Hematopoietic multipotent progenitor cell treated with erythropoietin and hydrocortisone succinate and interleukin-3 and kit ligand, for 8 days (in vitro differentiated cells): ENCODE data around the gene TTC17.
A peak's percentile ranks its signal among the peaks of the same experiment; 100 is the strongest.
"Not testable (repeated sequence)": the region's sequence is repeated elsewhere in the genome, so short reads cannot be mapped to it uniquely, and the experiment has no call there.

Experiments
- DNase-seq: peaks from one replicate; pipeline ENCODE4 v3.0.0-alpha.2; 2015

TTC17 gene

DNA sequence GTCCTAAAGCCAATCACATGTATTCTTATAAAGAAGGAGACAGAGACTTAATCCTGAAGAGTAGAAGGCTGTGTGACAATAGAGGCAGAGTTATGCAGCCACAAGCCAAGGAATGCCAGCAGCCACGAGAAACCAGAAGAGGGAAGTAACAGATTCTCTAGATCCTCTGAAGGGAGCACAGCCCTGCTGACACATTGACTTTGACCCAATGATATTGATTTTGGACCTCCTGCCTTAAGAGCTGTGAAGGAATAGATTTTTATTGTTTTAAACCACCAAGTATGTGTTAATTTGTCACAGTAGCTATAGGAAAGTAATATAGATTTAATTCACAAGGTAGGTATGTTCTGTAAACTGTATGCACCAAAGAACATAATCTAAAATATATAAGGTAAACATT lies 103.6 kb downstream of the TTC17 start:
- no peak for DNase-seq

- no peak for DNase-seq
These were observed 109.2 kb downstream of the TTC17 start for GRCh38 chr11:43467958-43468357.

GRCh38 chr11:43477491-43477890 lies 118.8 kb downstream of the TTC17 start:
- not testable (repeated sequence) for DNase-seq

- no peak for DNase-seq
These were observed 127.4 kb downstream of the TTC17 start for GRCh38 chr11:43486141-43486540.

DNA sequence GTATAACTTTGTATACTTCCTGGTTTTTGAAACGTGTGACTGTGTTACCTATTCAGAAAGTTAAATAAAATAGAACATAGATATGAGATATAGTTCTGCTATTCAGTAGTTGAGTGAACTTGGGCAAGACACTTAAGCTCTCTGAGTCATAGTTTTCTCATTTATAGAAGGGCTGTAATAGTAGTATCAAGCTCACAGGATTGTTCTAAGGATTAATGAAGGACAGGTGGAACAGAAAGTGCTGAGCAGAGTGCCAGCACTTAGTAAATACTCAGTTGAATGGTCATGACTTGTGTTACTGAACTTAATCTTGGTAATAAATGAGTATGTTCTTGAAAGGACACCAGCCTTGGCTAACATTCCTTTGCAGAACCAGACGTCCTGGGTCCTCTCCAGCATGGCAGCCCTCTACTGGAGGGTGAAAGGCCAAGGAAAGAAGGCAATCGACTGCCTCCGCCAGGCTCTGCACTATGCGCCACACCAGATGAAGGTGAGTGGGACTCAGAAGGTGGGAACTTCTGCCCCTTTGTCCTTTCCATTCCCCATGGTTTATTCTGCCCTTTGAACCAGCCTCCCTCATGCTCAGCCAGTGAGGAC lies 131.2 kb downstream of the TTC17 start:
- DNase-seq, result no peak

DNA sequence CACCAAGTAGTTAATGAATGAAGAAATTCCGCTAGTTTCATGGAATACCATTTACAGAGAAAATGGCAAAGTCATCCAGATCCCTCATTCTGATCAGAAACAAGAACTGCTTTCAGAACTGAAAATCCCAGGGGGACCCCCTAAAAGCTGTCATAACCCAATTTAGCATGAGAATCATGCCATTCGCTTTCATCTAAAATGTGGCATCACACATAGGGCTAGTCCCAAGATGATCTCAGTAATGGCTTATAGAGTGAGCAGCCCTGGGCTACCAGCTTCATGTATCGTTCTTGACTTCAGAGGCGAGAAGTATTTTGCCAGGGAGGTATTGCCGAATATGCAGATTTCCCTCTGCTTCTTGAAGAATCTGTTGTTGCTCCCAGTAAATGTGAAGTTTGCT lies 134.0 kb downstream of the TTC17 start:
- no peak for DNase-seq

DNA sequence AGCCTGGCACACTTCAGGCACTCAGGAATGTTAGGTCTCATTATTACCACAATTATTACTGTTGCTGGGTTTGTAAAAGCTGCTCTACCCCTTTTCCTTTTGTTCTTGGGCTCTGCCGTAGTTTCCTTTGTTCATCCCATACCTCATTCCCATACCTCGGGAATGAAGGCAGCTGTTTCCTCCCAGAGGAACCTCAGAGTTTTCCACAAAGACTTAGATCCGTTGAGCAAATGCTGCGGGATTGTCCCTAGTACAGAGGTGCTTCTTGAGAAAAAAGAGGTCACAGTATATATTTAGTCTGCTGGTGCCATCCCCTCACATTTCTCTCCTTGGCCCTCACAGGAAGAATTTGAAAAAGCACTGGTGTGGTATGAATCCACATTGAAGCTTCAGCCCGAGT lies 134.7 kb downstream of the TTC17 start:
- DNase-seq, result no peak

- DNase-seq, result no peak
These were observed 138.4 kb downstream of the TTC17 start for GRCh38 chr11:43497144-43497543.

DNA sequence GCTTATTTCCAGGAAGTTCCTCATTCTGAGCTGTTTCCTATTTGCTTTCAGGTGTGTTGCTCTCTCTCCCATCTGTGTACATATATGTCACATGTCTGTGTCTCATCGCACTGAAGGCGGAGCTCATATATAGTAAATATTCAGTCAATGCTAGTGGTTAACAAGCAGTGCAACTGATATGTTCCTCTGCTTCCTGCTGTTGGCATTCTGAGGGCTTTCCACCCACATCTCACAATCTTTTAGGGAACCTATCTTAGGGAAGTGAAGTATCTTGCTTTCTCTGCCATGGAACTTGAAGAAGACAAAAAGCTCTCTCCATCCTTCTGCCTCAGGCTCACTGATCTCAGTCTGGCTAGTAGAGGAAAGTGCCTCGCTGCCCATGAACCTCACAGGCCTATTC lies 139.8 kb downstream of the TTC17 start:
- DNase-seq, result no peak

- DNase-seq, result peak; percentile 18
These were observed 144.7 kb downstream of the TTC17 start for GRCh38 chr11:43503417-43503816.

- DNase-seq, result peak; percentile 14
These were observed 145.7 kb downstream of the TTC17 start for GRCh38 chr11:43504316-43504950.

DNA sequence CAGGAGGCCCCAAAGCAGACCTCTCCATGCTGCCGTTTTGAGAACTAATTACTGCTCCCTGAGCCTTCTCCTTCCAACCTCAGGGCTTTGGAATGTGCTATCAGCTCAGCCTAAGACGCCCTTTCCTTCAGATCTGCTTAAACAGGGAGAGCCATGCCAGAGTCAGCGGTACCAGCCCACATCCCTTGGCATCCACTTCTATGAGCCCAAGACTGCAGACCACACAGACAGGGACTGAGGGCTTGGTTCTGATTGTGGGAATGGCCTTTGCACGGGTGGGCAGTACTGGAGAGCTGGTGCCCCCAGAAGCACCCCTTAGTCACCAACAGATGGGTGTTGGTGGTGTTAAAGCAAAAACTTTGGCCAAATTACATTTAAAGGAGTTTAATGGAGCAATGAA lies 146.5 kb downstream of the TTC17 start:
- DNase-seq, result no peak

- no peak for DNase-seq
These were observed 148.5 kb downstream of the TTC17 start for GRCh38 chr11:43507171-43507570.

- DNase-seq, result no peak
These were observed 149.8 kb downstream of the TTC17 start for GRCh38 chr11:43508511-43508918.

DNA sequence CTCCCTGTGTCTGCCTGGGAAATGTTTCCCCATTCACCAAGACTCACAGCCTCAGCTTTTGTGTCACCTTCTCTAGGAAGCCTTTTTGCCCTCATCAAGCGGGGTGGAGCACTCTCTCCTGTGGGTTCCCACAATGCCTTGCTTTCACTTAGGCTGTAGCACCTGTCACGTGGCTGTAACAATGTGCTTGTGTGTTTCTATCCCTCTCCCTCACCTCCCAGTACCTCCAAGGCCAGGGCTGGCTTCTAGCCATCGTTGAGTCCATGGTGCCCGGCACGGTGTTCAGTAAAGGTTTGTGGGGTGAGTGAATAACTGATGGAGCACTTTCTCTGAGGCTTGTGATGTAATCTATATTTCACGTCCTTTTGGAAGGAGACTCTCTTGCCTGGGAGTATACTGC lies 153.2 kb downstream of the TTC17 start:
- no peak for DNase-seq

DNA sequence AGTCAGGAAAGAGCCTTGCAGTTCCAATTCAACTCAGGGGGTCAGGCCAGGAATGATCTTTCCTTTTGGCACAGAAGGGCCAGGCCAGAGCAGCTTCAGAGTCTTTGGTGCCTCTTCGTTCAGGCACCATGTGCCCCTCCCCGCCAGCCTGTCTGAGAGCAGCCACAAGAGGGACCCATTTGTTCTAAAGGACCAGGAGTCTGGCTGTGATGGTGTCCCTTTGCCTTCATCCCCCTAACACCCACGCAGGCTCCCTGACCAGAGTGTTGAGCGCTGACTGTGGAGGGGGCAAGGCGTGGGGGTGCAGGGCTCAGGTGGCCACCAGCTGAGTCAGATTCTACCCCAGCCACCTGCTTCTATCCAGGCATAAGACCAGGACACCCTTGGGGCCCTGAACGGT lies 156.4 kb downstream of the TTC17 start:
- peak; percentile 18 for DNase-seq

DNA sequence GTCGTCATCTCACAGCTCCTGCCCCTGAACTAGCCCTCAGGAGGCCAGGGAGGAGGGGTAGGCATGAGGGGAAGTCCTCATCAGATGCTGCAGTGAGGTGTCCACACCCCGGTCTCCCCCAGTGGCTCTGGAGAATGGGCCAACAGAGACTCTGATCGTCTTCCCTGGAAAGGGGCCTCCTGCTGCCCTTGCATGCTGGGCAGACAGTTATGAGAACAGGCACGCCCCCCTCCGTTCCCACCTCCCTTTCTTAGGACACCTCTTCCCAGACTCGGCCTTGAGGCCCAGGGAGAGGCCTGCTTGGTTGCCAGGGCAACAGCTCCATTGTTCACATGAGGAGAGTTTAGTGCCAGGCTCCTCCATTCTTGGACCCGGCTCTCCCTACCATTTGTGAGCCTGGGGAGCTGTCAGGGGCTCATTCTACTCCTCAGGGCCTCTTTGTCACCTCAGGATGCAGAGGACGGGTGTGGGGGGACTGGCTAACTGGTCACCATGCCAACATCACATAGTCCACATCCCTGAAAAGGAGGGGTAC lies 157.7 kb downstream of the TTC17 start:
- DNase-seq, result no peak

GRCh38 chr11:43517518-43517917 lies 158.8 kb downstream of the TTC17 start:
- no peak for DNase-seq

- no peak for DNase-seq
These were observed 159.9 kb downstream of the TTC17 start for GRCh38 chr11:43518408-43519160.

DNA sequence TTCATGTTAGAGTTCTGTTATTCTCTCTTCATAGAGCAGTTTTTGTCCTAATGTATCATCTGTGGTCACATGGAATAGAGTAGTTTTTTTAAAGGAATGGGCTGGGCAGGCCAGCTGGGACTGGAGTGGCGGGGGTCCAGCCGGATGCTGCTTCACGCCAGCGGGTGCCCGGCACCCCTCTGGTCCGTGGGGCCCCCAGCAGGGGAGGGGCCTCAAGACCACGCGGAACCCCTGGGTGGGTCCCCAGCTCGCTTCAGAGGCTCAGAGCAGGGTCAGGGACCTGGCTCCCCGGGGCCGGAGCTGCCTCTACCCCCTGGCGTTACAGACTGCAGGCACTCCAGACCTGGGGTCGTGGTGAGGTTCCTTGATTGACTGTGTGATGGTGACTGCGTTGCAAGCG lies 162.8 kb downstream of the TTC17 start:
- DNase-seq, result no peak

DNA sequence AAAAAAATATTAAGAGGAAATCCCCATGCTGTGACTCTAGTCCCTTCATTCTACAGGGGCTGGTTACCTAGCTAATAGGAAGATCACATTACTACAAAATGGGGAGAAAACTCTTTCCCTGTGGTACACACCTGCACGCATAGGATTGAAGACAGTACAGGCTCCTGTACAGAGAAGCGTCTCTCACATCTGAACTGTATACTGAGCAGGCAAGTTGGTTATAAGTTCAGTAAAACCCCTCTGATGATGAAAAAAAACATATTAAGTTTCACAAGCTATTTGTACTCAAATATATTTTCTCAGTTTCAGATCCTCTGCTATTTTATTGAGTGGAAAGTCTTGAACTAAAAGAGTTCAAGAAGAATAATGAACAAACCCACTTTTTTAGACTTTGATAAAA lies 164.9 kb downstream of the TTC17 start:
- no peak for DNase-seq

DNA sequence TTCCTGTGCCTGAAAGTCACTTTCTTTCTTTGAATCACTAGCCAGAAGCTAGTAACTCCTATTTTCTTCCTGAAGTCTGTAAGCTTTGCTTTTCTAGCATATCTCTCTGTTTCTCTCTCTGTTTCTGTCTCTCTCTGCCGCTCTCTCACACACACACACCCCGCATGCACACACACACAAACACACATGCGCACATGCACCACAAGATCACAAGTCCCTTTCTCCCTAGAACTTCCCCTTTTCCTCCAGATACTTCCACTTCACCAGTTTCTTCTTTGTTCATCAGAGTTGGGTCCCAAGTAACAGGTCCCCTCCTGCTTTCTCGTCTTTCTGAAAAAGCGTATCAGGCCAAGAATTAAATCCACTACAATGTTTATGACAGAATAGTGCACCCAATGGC lies 173.3 kb downstream of the TTC17 start:
- DNase-seq, result no peak

DNA sequence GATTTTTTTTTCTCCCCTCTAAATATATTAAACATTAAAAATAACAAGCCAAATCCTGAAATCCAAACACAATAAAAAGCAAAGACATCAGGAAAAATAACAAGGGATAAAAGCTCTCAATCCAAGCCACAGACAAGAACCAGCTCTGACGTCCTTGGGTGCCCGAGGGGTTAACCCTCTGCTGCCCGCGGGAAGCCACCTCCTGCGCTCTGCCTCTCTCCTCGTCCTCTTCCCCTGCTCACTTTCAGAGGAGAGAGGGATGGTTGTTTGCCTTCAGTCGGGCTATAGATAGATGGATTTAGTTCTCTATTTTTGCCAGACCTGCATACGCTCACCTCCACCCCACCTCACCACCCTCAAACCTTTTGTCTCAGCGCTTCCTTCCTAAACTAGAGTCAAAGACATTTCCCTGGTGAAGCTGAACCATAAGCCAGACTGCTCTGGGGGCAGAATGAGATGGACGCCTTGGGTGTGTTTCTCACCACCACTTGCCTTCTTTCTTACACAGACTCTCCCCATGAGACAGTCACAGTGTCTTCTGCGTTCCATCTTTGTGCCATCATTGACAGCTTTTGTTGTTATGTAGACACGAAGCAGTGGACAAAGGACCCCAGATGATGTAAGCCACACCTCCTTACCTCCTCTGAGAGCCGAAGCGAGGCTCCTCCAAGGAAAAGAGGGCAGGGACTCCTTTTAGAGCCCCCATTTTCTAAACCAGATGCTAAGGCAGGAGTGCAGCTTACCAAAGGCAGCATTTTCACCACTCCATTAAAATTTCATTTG lies 179.3 kb downstream of the TTC17 start:
- DNase-seq, result no peak
